Sigmoid colon (tissue), 4 donors: ENCODE results near the gene TCTA.

Experiments used
- CTCF ChIP-seq, 4 experiments: fragments of 450-650 bp in 3 of 4; fragments of 200-600 bp in 1 of 4; IDR thresholded peaks; one replicate each; pipeline ENCODE4 v1.5.1; 2016 to 2019; ENCODE audit warnings: antibody characterized with exemption in 4 of 4, mild to moderate bottlenecking in 3 of 4, moderate library complexity in 2 of 4
- POLR2A ChIP-seq, 2 donors: fragments of 450-650 bp; IDR thresholded peaks; one replicate each; pipeline ENCODE4 v1.6.1; 2016; ENCODE audit warnings: antibody characterized with exemption in 2 of 2, mild to moderate bottlenecking in 2 of 2, moderate library complexity in 2 of 2
- POLR2AphosphoS5 ChIP-seq, 4 donors: sonication (generic); formaldehyde crosslinking; IDR thresholded peaks; one replicate each; pipeline ENCODE4 v1.6.1; 2017; ENCODE audit warnings: antibody characterized with exemption in 4 of 4

GRCh38 chr3:49410066-49410845 is 2.0 kb upstream of the TCTA start:
- TF ChIP-seq POLR2AphosphoS5 (IDR thresholded peaks at IDR 0.05) (no peak), CTCF (IDR thresholded peaks at IDR 0.05) (no peak), POLR2A (IDR thresholded peaks at IDR 0.05) (no peak)
